Central memory CD4-positive, alpha-beta T cell (primary cell): ENCODE measurements around the gene SPATA16.
"Not testable (repeated sequence)": the region's sequence is repeated elsewhere in the genome, so short reads cannot be mapped to it uniquely, and the experiment has no call there.

Experiments
- DNase-seq: peaks from one replicate; pipeline ENCODE4 v3.0.0; 2022

SPATA16 gene

GRCh38 chr3:172931746-172932285, 209.2 kb downstream of the SPATA16 start:
- no peak for DNase-seq

GRCh38 chr3:172929451-172929850, 211.6 kb downstream of the SPATA16 start:
- DNase-seq = no peak

DNA sequence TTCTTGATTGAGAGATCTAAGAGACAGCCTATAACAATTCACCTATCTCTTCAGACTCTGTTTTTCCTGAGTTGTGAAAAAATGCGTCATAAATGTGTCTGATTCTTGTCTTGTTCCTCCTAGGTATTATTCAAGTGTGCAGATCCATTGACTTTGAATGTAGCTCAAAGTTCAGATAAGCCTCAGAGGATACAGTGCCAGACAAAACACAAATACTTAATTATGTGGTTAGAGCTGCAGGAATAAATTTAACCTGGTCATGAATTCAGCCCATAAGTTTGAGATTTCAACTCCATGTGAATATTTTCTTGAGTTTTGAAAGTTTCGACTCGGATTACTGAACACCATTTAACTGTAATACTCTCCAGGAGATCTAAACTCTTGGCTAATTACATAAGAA, 216.5 kb downstream of the SPATA16 start:
- DNase-seq = no peak

DNA sequence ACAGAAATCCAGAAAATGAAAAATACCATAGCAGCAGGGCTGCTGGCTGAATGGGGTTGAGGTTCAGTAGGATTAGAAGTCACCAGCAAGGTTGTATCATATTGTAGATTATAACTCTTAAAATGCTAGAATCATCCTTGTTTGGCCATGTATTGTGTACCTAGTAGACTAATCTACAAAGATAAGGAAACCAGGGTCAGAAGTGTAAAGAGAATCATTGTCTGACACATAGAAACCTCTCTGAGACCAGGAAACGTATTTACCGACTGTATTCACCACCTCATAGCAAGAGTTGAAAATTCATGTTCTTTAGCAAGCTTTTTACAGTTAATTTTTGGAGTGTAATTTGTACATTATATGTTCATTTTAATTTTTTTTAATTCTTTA, 221.7 kb downstream of the SPATA16 start:
- no peak for DNase-seq

- DNase-seq = no peak
Observed at GRCh38 chr3:172918568-172919296, 222.3 kb downstream of the SPATA16 start.

DNA sequence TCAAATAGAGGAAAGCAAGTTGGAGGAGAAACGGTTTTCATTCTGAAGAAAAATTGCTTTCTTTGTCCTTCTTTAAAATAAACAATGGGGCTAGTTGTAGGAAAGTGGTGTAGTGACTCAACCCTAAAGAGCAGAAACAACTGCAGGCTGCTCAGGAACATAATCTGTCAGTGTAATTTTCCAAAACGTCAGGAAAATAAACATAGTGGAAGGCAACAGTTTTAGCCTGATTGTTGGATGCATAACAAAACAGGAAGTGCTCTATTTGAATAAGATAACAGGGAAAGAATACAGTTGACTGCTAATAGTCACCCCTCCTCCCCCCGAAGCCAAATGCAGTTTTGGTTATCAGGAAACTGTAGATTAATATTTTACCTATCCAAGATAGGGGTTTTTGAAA, 222.9 kb downstream of the SPATA16 start:
- DNase-seq = no peak

DNA sequence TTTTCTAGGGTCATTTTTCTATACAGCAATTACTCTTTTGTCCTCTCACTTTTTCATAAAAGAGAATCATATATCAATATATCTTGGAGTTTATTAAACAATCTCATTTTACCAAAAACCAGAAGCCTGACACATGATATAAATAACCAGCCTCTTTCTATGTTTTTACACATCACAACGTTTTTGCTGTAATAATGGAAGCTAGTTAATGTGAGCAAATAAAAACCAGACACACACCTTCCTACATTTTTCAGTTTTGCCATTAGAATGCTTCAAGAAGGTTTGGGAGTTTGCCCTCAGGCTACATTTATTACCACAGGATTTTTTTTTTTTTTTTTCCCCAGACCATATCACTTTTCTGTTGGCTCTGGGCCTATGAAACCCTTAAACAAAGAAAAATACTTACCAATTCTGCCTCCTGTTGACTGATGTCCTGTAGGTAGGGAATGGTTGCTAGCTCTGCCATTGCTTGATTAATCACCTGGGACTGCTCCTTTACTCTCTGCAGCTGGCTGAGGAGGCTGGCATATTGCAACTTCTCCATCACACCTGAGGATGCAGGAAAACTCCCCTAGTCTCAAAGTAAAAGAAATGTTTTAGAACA, 225.0 kb downstream of the SPATA16 start:
- DNase-seq = no peak

DNA sequence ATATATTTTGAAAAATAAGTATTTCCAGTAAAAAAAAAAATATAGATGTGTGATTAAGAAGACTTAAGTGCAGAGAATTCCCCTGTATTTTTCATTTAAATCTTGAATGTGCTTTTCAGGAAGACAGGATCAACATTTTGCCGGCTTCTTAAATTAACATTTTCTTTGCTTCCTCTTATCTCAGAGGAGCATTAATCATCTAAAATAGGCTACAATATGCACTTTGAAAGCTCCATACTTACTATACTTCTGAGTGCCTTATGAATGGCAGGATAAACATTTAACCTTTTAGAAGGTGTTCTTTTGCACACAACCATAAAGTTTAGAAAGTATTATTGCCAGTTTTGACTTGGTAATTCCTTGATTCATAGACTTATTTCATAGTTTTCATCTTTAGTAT, 226.2 kb downstream of the SPATA16 start:
- DNase-seq = no peak

DNA sequence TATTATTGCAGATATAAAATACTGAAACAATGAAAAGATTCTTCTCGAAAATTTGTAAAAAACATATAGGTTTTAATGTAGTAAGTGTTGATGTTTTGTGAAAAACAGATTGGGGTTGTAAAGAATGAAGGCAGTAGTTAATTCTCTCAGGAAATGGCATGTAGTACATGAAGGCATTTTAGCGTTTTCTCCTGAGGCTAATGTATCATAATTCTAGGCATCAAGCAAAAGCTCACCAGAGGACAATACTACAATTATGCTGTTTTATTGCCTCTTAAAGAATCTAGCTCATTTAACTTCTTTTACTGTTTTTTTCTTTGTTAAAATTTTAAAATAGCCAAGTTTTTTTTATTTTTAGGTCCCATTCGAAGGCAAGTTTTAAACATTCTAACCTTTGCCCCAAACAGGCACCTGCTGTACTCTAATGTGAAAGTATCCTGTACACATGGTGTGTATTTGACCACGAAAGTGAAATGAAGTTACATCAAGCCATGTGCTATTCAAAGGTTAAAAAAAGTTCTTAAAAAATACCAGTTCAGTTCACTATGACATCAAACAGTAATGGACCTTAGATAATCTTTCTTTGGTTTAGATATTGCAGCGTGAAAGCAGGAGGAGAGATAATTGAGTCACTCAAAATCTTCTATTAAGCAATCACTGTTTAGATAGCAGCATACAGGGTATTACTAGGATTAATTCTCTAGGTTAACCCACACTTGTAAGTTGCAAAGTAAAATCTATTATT, 227.0 kb downstream of the SPATA16 start:
- no peak for DNase-seq

- no peak for DNase-seq
Observed at GRCh38 chr3:172911142-172911541, 229.9 kb downstream of the SPATA16 start.

GRCh38 chr3:172908771-172909270, 232.2 kb downstream of the SPATA16 start:
- no peak for DNase-seq

GRCh38 chr3:172905451-172905850, 235.6 kb downstream of the SPATA16 start:
- no peak for DNase-seq

DNA sequence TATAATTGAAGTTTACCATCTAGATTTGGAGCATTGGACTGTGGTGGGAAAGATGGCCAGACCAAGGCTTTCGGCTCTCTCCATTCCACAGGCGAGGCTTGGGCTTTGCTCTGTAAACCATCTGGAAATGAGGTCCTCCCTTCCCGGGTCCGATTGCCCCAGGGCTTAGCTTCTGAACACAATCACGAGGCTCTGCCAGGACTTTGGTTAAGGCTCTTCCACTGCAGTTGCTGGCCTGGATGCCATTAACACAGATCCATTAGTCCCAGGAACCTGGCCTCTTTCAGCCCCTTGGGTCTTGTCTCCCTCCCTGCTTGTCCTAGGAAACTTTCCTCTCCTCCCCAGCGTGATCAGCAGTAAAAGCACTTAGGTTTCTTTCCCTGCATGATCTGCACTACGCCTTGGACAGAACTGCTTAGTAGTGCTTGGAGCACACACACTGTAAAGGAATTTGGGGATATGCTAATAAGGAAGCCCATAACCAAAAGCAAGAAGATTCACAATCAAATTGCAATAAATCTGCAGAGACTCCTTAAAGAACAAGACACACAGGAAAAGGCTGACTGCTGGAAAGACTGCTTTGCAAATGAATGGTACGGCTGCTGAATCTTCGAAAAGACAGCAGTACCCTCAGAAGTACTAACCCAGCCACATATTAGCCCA, 236.2 kb downstream of the SPATA16 start:
- DNase-seq = no peak

- DNase-seq = no peak
Observed at GRCh38 chr3:172903642-172904320, 237.3 kb downstream of the SPATA16 start.

- DNase-seq = no peak
Observed at GRCh38 chr3:172892158-172892557, 248.9 kb downstream of the SPATA16 start.

GRCh38 chr3:172885704-172886103, 255.3 kb downstream of the SPATA16 start:
- no peak for DNase-seq

DNA sequence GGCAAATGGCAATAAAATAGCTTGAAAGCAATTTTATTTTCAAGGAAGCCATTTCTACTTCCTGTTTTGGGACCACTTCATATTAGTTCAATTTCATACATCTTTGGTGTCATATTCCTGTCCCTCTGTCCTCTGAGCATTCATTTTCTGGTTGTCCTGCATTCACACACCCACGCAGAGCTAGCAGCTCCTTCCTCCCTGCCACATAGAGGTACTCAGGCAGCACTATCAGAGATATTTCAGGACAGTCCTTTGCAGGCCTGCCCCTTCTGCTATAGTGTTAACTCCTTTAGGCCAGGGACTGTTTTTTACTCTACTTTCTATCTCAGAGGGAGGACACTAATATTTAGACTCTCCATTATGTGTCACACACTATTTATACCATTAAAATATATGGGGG, 258.5 kb downstream of the SPATA16 start:
- no peak for DNase-seq

DNA sequence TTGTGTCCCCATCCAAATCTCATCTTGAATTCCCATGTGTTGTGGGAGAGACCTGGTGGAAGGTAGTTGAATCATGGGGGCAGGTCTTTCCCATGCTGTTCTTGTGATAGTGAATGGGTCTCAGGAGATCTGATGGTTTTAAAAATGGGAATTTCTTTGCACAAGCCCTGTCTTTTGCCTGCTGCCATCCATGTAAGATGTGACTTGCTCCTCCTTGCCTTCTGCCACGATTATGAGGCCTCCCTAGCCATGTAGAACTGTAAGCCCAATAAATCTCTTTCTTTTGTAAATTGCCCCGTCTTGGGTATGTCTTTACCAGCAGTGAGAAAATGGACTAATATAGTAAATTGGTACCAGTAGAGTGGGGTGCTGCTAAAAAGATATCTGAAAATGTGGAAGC, 261.7 kb downstream of the SPATA16 start:
- DNase-seq = not testable (repeated sequence)

GRCh38 chr3:172877011-172877410, 264.0 kb downstream of the SPATA16 start:
- no peak for DNase-seq

DNA sequence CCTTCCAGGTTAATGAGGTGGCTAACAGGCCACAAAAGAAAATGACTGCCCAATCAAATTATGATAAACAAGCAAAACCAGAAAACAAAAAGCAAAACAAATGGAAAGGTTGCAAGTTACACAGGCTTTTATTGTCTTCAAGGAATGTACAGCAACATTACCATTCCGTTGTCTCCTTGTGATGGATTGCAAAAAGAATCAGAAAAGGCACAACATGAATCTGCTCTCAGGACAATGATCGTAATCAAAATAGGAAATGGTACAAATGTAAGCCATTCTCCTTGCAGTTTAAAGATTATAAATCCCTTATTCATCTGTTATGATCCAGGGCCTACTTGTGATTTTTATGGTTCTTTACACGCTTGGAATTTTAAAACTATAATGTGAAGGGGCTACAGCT, 264.7 kb downstream of the SPATA16 start:
- no peak for DNase-seq

DNA sequence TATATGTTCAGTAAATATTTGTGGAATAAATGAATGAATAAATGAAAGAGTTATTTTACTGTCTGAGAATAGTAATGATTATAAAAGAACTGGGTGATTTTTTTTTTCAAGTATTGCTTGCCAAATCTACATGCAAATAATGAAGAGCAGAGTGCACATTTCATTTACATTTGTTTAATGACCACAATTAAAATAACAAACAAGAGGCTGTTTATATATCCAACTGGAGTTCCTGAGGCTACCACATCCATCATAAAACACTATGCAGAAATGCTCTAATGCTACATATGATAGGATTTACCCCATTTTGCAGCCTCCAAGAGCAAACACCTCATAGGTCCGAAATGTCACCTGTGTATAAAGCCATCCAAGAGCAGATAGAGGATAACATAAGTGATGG, 266.0 kb downstream of the SPATA16 start:
- no peak for DNase-seq

DNA sequence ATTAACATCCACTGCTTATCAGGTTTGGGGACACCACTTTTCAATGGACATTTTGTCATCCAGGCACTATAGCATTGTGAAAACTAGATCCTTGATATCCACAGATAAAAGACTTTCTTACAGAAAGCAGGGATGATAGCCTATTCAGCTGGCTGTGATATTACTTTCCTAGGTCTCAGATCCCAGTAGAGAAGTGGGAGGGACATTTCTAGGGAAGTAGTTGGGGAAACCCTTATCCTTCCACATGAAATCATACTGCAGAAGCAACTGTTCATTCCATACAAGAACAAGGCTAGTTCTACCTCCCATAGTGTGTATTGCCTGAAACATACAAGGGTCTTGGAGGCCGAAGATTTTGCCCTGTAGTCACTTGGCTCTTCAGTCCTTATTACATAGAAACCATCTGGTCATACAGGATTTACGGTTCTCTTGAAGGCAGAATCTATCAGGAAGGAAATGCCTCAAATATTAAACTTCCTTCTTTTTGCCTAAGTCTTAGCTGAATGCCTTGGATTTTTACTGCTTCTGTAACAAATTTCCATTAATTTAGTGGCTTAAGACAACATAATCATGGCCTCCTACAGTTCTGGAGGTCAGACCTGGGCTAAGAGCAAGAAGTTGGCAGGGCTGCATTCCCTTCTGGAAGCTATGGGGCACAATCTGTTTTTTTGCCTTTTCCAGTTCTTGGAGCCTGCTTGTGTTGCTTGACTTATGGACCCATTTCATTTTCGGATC, 271.1 kb downstream of the SPATA16 start:
- DNase-seq = no peak
